GM18502 (cell line): Measurements from ENCODE around the gene SLC26A2.
A peak's percentile ranks its signal among the peaks of the same experiment; 100 is the strongest.
"Not testable (repeated sequence)": the region's sequence is repeated elsewhere in the genome, so short reads cannot be mapped to it uniquely, and the experiment has no call there.

Experiments used
- ATAC-seq: cut with Tn5 transposase; IDR thresholded peaks from one replicate; pipeline ENCODE4 v1.9.1; 2021; ENCODE audit warnings: mild to moderate bottlenecking; ENCODE audit not compliant: unreplicated experiment, poor library complexity

SLC26A2 gene

DNA sequence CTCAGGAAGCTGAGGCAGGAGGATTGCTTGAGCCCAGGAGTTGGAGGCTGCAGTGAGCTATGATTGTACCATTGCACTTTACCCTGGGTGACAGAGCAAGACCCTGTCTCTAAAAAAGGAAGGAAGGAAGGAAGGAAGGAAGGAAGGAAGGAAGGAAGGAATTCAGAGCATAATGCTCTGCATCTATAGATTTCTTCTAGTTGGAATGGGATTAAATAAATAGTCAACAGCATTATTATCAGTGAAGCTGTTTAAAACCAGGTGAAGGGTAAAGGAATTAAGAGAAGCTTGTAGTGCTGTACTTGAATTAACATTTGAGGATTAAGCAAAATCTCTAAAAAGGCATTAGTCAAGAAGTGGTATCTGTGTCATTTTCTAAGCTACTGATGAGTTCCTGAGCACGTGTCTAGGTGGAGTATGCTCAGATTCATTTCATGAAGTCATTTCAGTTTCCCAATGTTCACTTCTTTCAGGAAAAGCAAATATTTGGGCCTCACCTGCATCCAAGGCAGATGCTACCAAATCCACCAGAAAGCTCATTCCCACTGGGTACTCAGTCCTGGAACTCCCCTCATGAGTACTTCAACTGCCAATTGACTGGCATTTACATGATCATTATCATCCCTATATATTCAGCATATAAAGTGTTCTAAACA, 24.4 kb upstream of the SLC26A2 start:
- no peak for ATAC-seq

DNA sequence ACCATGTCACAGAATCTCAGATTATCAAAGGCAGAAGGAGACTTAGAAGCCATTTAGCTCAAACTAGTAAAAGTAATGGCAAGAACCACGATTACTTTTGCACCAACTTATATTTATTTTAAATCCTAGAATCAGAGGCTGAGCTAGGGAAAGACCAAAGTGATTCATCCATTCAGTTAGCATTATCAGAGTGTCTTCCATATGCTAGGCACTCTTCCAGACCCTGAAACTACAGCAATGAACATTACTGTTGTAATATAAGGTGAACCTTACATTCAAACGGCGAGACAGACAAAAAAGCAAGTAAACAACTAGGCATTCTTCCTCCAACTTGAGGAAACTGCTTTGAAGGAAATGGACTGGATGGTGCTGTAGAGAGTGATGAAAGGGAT, 23.9 kb upstream of the SLC26A2 start:
- ATAC-seq: no peak

DNA sequence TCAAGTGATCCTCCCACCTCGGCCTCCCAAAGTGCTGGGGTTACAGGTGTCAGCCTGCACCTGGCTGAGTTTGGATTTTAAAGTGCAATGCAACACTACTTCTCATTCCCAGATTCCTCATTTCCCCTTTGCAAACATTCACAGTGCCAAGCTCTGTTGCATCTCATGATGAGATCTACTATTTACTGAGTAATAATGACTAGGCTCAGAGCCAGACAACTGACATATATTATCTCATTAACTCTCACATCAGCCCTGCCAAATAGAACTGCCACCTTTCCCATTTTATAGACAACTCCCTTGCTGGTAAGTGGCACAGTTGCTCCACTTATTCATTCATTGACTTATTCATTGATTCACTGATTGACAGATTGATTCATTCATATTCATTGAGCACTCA, 22.9 kb upstream of the SLC26A2 start:
- no peak for ATAC-seq

DNA sequence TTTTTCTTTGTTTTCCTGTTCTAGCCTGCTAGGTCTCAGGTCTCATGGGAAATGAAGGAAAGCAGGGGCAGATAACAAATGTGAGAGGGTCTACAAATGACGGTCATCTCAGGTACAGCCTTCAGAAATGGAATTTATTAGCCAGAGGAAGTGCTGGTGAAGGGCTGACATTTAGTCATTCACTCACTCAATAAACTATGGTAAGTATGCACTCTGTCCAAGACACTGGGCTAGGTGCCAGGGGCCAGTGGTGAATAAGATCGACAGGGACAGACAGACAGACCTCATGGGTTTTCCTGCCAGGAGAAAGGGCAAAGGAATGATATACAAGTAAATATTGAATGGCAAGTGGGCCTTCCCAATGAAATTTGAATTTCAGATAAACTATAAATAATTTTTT, 22.3 kb upstream of the SLC26A2 start:
- ATAC-seq: no peak

DNA sequence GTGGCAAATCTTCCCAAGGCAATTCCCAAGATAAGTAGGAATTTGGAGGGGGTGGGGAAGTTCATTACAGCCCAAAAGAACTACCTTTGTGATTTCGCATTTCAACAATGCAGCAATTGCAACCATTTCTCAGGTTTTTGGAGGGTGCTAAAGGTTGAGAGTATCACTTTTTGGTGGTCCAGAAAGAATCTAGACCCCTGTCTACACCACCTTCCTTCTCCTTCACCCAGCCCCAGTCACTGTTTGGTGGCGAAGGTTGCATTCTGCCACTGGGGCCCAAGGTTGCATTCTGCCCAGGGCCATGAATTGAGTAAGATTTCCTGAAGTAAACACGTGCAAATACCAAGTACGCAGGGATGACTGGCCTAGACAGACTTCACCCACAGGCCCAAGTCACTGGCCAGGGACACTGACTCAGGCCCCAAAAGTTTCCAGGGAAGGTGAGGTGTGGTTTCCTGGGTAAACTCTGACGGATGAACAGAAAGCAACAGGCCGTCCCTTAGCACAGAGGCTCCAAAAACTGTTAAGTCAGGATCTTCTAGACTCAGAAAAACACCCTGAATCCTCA, 21.7 kb upstream of the SLC26A2 start:
- ATAC-seq: no peak

DNA sequence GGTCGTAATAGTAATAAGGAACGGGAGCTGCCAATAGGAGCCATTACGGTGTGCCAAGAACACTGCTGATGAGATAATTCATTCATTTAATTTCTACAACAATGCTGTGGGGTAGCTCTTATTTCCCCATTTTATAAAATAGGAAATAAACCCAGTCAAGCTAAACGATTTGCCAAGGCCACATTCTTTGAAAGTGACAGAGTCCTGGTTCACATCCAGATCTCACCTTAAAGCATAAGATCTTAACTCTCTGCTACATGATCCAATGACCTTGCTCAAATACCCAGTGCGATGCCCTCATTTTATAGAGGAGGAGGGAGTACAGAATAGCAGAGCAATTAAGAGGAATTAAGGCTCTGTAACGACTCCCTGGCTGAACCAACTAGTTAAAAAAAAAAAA, 21.0 kb upstream of the SLC26A2 start:
- ATAC-seq: no peak

DNA sequence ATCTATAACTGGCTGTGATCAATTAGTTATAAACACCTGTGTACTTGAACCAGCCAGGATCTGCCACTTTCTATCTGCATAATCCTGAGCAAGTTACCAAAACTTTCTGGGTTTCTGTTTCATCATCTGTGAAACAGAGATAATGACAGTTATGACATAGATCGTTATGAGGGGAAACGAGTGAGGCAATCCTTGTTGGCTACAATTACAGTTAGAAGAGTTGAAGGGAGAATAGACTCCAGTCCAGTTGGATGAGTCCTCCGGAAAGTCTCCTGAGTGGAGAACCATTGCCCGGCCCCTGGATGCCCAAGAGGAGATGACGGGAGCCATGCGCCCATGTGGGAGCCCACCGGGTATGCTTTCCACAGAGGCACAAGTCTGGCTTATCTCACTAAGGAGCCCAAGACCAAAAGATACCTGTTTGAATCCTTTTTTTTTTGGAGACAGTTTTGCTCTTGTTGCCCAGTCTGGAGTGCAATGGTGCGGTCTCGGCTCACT, 20.4 kb upstream of the SLC26A2 start:
- peak; percentile 77 for ATAC-seq

DNA sequence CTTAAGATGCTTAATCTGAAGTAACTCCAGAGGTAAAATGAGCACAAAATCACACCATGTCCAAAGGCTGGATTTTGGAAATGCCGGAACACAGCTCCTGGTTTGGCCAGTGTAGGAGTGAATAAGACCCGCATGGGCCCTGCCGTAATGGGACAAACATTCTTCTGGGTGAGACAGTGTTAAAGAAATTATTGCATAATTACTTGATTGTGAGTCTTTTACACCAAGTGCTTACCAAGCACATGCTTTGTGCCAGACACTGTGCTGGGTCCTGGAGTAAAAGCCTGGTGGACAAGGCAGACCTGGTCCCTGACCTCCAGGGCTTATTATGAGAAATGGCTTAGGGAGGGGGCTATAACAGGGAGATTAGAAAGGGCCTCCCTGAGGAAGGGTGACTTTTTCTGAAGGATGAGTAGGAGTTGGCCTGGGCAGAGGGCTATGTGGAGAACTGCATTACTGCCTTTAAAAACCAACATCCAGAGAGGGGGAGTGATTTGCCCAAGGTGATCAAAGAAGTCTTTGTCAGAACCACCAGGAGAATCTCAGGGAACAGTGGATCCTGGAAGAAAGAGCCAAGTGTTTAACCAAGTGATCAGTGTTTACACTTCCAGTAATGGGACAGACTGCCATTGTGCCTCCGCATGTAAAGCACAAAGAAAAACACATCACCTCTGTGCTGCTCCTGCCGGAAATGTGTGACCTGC, 19.5 kb upstream of the SLC26A2 start:
- ATAC-seq: no peak

DNA sequence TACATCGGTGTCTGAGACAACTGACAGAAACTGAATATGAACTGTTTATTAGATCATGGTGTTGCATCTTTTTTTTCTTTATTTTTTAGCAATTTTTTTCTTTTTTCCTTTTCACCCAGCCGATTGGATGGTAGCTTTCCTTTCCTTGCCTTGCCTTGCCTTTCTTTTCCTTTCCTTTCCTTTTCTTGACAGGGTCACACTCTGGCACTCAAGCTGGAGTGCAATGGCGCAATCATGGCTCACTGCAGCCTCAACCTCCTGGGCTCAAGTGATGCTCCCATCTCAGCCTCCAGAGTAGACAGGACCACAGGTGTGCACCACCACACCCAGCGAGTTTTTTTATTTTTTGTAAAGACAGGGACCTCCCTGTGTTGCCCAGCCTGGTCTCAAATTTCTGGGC, 18.8 kb upstream of the SLC26A2 start:
- ATAC-seq: no peak

DNA sequence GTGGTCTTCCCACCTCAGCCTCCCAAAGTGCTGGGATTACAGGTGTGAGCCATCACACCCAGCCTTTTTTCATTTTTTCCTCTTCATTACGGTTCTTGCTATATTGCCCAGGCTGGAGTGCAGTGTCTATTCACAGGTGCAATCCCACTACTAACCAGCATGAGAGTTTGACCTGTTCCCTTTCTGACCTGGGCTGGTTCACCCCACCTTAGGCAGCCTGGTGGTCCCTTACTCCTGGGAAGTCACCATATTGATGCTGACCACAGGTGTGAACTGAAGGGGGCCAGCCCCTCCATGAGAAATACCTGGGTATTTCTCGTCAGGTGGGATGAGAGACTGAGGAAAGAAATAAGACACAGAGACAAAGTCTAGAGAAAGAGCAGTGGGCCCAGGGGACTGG, 18.4 kb upstream of the SLC26A2 start:
- ATAC-seq: no peak

DNA sequence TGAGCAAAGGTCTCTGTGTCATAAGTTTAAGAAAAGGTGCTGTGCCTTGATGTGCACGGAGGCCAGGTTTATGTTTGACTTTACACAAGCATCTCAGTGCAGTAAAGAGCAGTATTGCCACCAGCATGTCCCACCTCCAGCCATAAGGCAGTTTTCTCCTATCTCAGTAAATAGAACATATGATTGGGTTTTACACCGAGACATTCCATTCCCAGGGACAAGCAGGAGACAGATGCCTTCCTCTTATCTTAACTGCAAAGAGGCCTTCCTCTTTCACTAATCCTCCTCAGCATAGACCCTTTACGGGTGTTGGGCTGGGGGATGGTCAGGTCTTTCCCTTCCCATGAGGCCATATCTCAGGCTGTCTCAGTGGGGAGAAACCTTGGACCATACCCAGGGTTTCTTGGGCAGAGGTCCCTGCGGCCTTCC, 17.8 kb upstream of the SLC26A2 start:
- ATAC-seq: not testable (repeated sequence)

DNA sequence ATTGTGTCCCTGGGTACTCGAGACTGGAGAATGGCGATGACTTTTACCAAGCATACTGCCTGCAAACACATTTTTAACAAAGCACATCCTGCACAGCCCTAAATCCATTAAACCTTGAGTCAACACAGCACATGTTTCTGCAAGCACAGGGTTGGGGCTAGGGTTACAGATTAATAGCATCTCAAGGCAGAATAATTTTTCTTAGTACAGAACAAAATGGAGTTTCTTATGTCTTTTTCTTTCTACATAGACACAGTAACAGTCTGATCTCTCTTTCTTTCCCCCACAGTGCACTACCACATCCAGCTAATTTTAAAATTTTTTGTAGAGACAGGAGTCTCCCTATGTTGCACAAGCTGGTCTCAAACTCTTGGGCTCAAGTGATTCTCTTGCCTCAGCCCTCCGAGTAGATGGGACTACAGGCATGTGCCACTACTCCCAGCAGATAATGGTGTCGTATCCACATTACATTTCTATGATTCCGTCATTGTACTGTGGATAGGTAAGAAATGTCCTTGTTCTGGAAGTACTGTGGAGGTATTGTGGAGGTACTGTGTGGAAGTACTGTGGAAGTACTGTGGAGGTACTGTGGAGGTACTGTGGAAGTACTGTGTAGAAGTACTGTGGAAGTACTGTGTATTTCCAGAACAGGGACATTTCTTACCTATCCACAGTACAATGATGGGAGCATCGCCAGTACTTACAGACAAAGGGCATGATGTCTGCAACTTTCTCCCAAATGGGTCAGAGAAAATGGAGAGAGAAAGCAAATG, 17.2 kb upstream of the SLC26A2 start:
- not testable (repeated sequence) for ATAC-seq

DNA sequence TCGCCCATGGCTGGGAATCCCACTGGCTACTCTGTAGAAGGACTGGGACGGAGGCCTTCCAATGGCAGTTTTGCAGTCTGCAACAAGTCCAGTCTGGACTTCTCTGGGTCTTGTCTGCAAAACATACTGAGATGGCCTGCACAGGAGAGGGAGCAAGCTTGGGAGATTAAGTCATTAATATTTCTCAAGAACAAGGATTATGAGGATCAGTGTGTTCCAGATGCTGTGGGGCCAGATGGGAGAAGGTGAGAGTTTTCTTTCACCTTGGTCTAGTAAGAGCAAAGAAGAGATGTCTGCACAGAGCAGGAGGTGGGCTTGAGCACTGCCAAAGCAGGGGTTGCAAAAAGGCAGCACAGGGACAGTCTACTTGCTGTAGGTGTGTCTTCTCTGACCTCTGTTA, 15.9 kb upstream of the SLC26A2 start, which contains the start of gene PDE6A:
TSS of gene PDE6A (minus strand) at position 128 of the 400 bp plus-strand sequence. CDS start at position 8, 120 bp downstream.
- ATAC-seq: no peak

DNA sequence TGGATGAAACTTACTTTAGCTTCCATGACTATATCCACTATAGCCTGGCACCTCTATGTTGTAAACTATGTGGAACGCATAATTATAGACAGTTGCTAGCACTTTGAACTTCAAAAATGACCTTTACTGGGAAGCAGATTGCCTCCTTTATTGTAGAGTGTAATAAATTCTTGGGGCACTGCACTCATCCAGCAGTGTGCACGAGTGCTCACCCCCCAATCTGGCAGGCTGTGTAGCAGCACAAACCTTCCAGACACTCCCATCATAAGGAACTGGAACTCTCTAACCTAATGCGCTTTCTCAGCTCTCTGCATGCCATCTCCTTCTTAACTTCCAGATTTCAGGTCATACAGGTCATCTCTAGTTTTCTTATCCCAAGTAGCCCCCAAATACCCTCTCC, 14.4 kb upstream of the SLC26A2 start:
- ATAC-seq: no peak

DNA sequence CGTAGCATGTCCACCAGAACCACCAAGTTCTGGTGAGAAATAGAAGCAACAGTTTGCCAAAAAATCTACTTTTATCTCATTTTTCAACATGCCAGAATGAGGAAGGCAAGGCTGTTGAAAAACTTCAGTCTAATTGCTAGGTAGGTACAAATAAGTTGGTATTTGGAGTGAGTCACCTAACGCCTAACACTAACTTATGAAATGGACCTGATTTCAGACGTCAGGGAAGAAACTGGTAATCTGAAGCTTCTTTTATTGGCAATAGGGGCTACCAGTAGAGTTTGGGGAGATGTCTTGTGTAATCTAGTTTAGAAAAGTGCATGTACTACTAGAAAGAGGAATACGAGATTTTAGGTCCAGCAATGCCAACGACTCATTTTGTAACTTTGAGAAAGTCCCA, 11.6 kb upstream of the SLC26A2 start:
- ATAC-seq: no peak

DNA sequence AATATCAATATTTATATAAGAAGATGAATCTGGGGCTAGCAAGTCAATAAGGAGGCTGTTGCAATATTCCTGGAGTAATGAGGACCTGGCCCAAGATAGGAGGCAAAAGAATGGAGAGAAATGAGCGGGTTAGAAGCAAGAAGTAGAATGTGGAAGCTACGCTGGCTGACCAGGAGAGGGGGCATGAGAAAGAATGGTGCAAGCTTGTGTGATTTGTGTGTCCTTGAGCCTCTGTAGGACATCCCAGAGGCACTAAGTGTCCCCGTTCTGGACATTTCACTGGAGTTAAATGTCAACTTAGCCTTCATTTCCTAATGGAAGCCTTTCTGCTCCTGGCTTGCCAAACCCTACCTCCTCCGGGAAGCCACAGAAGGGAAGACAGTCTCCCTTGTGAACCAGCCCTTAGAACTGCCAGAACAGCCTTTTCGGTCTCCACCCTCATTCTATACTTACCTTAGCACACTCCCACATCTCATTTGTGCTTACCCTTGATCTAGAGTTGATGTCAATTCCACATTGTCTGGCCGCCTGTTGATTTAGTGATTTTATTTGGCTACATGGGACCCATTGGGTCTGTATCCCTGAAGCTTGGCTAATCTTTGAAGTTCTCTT, 9.3 kb upstream of the SLC26A2 start:
- ATAC-seq: no peak

DNA sequence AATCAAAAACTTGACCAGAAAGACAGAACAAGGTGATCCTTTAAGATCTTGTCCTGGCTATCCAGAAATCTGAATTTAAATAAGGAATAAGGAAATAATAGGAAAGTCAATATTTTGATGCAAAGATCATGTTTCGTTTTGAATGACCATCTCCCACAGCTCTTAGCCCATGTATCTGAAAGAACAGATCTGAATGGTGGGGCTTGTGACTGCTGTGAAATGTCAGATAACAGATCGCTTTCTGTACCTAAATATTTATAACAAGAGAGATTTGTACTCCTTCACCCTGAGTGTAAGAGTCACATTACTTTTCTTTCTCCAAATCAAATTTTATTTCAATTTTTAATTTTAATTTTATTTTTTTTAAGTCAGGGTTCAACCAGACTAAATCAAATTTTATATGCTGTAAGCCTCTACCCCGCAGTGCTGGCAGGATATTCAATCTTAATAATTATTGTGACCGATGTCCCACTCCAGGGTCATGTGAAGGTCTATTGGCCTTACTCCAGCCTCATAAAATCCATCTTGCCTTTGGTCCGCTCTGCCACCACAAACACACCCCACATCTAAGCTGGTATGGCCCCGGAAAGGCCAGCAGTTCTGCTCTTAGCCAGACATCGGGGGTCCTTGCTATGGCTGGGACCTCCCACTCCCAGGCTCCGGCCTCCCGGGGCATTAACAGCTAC, 7.0 kb upstream of the SLC26A2 start:
- no peak for ATAC-seq

DNA sequence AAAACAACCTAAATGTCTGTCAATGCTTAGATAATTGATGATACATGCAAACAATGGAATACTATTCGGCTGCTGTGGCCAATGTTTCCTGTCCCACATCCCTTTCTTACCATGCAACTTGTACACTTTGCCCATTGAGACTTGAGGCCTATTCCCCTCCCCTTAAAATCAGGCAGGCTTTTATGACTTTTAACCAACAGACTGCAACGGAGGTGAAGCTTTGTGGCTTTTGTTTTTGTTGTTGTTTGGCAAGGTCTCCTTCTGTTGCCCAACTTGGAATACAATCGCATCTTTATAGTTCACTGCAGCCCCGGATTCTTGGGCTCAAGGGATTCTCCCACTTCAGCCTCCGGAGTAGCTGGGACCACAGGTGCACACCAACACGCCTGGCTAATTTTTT, 5.8 kb upstream of the SLC26A2 start:
- no peak for ATAC-seq

DNA sequence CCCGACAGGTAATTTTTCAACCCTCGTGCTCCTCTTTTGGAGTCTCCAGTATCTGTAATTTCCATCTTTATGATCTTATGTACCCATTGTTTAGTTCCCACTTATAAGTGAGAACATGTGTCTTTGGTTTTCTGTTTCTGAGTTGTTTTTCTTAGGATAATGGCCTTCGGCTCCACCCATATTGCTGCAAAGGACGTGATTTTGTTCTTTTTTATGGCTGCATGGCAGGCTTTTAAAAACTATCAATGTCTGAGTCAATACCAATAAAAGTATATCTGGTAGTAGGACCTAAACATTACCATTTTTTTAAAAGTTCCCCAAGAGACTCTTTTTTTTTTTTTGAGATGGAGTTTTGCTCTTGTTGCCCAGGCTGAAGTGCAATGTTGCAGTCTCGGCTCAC, 3.9 kb upstream of the SLC26A2 start:
- ATAC-seq: no peak

DNA sequence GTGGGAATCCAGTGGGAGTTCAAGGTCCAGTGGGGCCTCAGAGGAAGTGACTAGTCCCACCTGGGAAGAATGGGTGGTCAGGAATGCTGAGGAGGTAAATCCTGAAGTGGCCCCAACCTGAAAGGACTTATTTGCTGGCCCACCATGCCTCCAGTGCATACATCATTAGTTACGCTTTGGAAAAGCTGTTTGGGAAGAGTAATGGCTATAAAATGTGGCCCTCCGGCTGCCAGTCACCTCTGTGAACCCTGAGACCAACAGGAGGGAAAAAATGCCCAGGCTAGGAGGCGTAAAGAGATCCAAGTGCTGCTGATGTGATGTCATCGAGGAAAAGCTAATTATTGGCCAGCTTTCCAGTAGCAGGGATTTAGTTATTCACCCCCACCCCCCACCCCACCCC, 2.7 kb upstream of the SLC26A2 start:
- no peak for ATAC-seq
